Measurements from ENCODE around the gene FAAP20. TPM values are rescaled to one million over a fixed set of nuclear protein-coding genes. Genes with fewer than 3 reads are reported as not detected.

The FAAP20 gene
- total and polyA plus RNA-seq, 2 experiments from 2014 or later = 34.5 to 122 TPM

- WGBS, 2 experiments (ENCODE audit: low coverage in 1 of 2, low lambda C conversion rate in 2 of 2, missing lambda C conversion rate in 2 of 2) = 68 to 70% methylated on average over 19 of the region's 19 CpGs
- Histone ChIP-seq H2AFZ (no peak overlapping the region), H3K79me2 (ENCODE audit: insufficient read depth) (no peaks in the 10 kb centered on the region), H4K20me1 (ENCODE audit: insufficient read depth) (no peaks in the 10 kb centered on the region), H3K4me2 (ENCODE audit: unreplicated experiment) (no peak overlapping the region), H3K36me3 (ENCODE audit: low read depth) (no peaks in the 10 kb centered on the region), H3K9me3 (ENCODE audit: low read depth) (no peaks in the 10 kb centered on the region), H3K4me1 (ENCODE audit: insufficient read depth) (no peaks in the 10 kb centered on the region), H3K4me3 (no peak overlapping the region), H3K9ac (no peak overlapping the region), H3K9me2 (ENCODE audit: insufficient read depth) (no peaks in the 10 kb centered on the region), H3K27ac (no peak overlapping the region), H3K27me3 (replicated peaks; ENCODE audit: insufficient read depth) (no peaks in the 10 kb centered on the region), H3F3A (ENCODE audit: insufficient read depth) (no peaks in the 10 kb centered on the region)
- TF ChIP-seq EZH2phosphoT487 (IDR thresholded peaks at IDR 0.05; ENCODE audit: insufficient read depth, low read depth) = no peak
- TF ChIP-seq EZH2 (IDR thresholded peaks at IDR 0.05; ENCODE audit: insufficient read depth, poor library complexity, severe bottlenecking) = no peak
- DNase-seq = no peak
- in situ Hi-C loops (cut with MboI) = no loop called here
Observed at GRCh38 chr1:2145946-2146835, 48.4 kb downstream of the FAAP20 start.

- H3K9ac ChIP-seq = no peak overlapping the region
- in situ Hi-C loops (cut with MboI) = no loop called here
- WGBS, 2 experiments (ENCODE audit: low coverage in 1 of 2, low lambda C conversion rate in 2 of 2, missing lambda C conversion rate in 2 of 2) = 65 to 66% methylated on average over 15 of the region's 15 CpGs
Observed at GRCh38 chr1:2144501-2145090, 50.0 kb downstream of the FAAP20 start.

GRCh38 chr1:2143814-2144500, 50.6 kb downstream of the FAAP20 start:
- no peak overlapping the region for H3K4me2 ChIP-seq (ENCODE audit: unreplicated experiment)
- no peak overlapping the region for H3K27ac ChIP-seq
- no peaks in the 10 kb centered on the region for H3K79me2 ChIP-seq (ENCODE audit: insufficient read depth)
- peaks cover 3% of the 10 kb centered on the region; the same call in 1 of the 2 replicates for H3K4me1 ChIP-seq (ENCODE audit: insufficient read depth)
- no peaks in the 10 kb centered on the region for H4K20me1 ChIP-seq (ENCODE audit: insufficient read depth)
- TF ChIP-seq EZH2phosphoT487 (IDR thresholded peaks at IDR 0.05; ENCODE audit: insufficient read depth, low read depth) (no peak), EZH2 (IDR thresholded peaks at IDR 0.05; ENCODE audit: insufficient read depth, poor library complexity, severe bottlenecking) (no peak)
- no peaks in the 10 kb centered on the region for H3K9me2 ChIP-seq (ENCODE audit: insufficient read depth)
- no peak overlapping the region for H3K4me3 ChIP-seq
- no peaks in the 10 kb centered on the region for H3F3A ChIP-seq (ENCODE audit: insufficient read depth)
- no peak overlapping the region for H2AFZ ChIP-seq
- DNase-seq = no peak
- H3K9ac ChIP-seq = no peak overlapping the region
- H3K27me3 ChIP-seq (replicated peaks; ENCODE audit: insufficient read depth) = no peaks in the 10 kb centered on the region
- in situ Hi-C loops (cut with MboI) = no loop called here
- WGBS, 2 experiments (ENCODE audit: low coverage in 1 of 2, low lambda C conversion rate in 2 of 2, missing lambda C conversion rate in 2 of 2) = 76 to 88% methylated on average over 24 to 29 of the region's 30 CpGs
- no peaks in the 10 kb centered on the region for H3K36me3 ChIP-seq (ENCODE audit: low read depth)
- no peaks in the 10 kb centered on the region for H3K9me3 ChIP-seq (ENCODE audit: low read depth)

More at GRCh38 chr1:2144501-2145090, 50.0 kb downstream of the FAAP20 start:
- no peak for DNase-seq
- Histone ChIP-seq H4K20me1 (ENCODE audit: insufficient read depth) (no peaks in the 10 kb centered on the region), H3F3A (ENCODE audit: insufficient read depth) (no peaks in the 10 kb centered on the region), H3K36me3 (ENCODE audit: low read depth) (no peaks in the 10 kb centered on the region), H2AFZ (no peak overlapping the region), H3K4me1 (ENCODE audit: insufficient read depth) (peaks cover 3% of the 10 kb centered on the region; the same call in 1 of the 2 replicates), H3K9me2 (ENCODE audit: insufficient read depth) (no peaks in the 10 kb centered on the region), H3K4me3 (no peak overlapping the region), H3K4me2 (ENCODE audit: unreplicated experiment) (no peak overlapping the region), H3K27me3 (replicated peaks; ENCODE audit: insufficient read depth) (no peaks in the 10 kb centered on the region), H3K79me2 (ENCODE audit: insufficient read depth) (no peaks in the 10 kb centered on the region), H3K27ac (no peak overlapping the region), H3K9me3 (ENCODE audit: low read depth) (no peaks in the 10 kb centered on the region)
- TF ChIP-seq EZH2phosphoT487 (IDR thresholded peaks at IDR 0.05; ENCODE audit: insufficient read depth, low read depth) (no peak), EZH2 (IDR thresholded peaks at IDR 0.05; ENCODE audit: insufficient read depth, poor library complexity, severe bottlenecking) (no peak)

- no peaks in the 10 kb centered on the region for H3K9me3 ChIP-seq (ENCODE audit: low read depth)
- H3K9me2 ChIP-seq (ENCODE audit: insufficient read depth) = no peaks in the 10 kb centered on the region
- H3K36me3 ChIP-seq (ENCODE audit: low read depth) = no peaks in the 10 kb centered on the region
- in situ Hi-C loops (cut with MboI) = no loop called here
- no peaks in the 10 kb centered on the region for H3K27me3 ChIP-seq (replicated peaks; ENCODE audit: insufficient read depth)
- H3F3A ChIP-seq (ENCODE audit: insufficient read depth) = no peaks in the 10 kb centered on the region
- H3K4me2 ChIP-seq (ENCODE audit: unreplicated experiment) = no peak overlapping the region
- no peak overlapping the region for H3K27ac ChIP-seq
- no peak for DNase-seq
- no peaks in the 10 kb centered on the region for H4K20me1 ChIP-seq (ENCODE audit: insufficient read depth)
- no peak overlapping the region for H2AFZ ChIP-seq
- H3K9ac ChIP-seq = no peak overlapping the region
- no peaks in the 10 kb centered on the region for H3K79me2 ChIP-seq (ENCODE audit: insufficient read depth)
- no peak for TF ChIP-seq EZH2phosphoT487 (IDR thresholded peaks at IDR 0.05; ENCODE audit: insufficient read depth, low read depth)
- TF ChIP-seq EZH2 (IDR thresholded peaks at IDR 0.05; ENCODE audit: insufficient read depth, poor library complexity, severe bottlenecking) = no peak
- H3K4me3 ChIP-seq = no peak overlapping the region
- WGBS, 2 experiments (ENCODE audit: low coverage in 1 of 2, low lambda C conversion rate in 2 of 2, missing lambda C conversion rate in 2 of 2) = 62 to 63% methylated on average over 4 of the region's 4 CpGs
- peaks cover 5% of the 10 kb centered on the region for H3K4me1 ChIP-seq (ENCODE audit: insufficient read depth)
Observed at GRCh38 chr1:2141025-2141424, 53.5 kb downstream of the FAAP20 start.

Other genes with a start within 250 kb of the FAAP20 start
- gene CFAP74, start 191.0 kb downstream of the FAAP20 start, total RNA-seq (2014; rRNA removed; shearing (Covaris generic)) = not detected in 2 replicates
- gene CFAP74, start 191.0 kb downstream of the FAAP20 start, polyA plus RNA-seq (2016; fragmentation: Nextera tagmentation; extraction: Ambion mirVana) = not detected in 2 replicates
- gene GABRD, start 175.4 kb downstream of the FAAP20 start, total RNA-seq (2014; rRNA removed; shearing (Covaris generic)) = not detected in 2 replicates
- gene GABRD, start 175.4 kb downstream of the FAAP20 start, polyA plus RNA-seq (2016; fragmentation: Nextera tagmentation; extraction: Ambion mirVana) = not detected in 2 replicates
- 0.63 and 1.4 TPM in 2 replicates for gene PRKCZ, start 144.4 kb downstream of the FAAP20 start, total RNA-seq (2014; rRNA removed; shearing (Covaris generic))
- 2.8 and 3.4 TPM in 2 replicates for gene PRKCZ, start 144.4 kb downstream of the FAAP20 start, polyA plus RNA-seq (2016; fragmentation: Nextera tagmentation; extraction: Ambion mirVana)
- 23.1 and 26.8 TPM in 2 replicates for gene SKI, start 33.5 kb upstream of the FAAP20 start, total RNA-seq (2014; rRNA removed; shearing (Covaris generic))
- gene SKI, start 33.5 kb upstream of the FAAP20 start, polyA plus RNA-seq (2016; fragmentation: Nextera tagmentation; extraction: Ambion mirVana) = 3.8 and 4.0 TPM in 2 replicates
- 6.3 and 8.8 TPM in 2 replicates for gene MORN1, start 196.8 kb upstream of the FAAP20 start, total RNA-seq (2014; rRNA removed; shearing (Covaris generic))
- gene MORN1, start 196.8 kb upstream of the FAAP20 start, polyA plus RNA-seq (2016; fragmentation: Nextera tagmentation; extraction: Ambion mirVana) = 5.5 and 7.2 TPM in 2 replicates
- gene RER1, start 197.1 kb upstream of the FAAP20 start, total RNA-seq (2014; rRNA removed; shearing (Covaris generic)) = 69.7 and 135 TPM in 2 replicates
- gene RER1, start 197.1 kb upstream of the FAAP20 start, polyA plus RNA-seq (2016; fragmentation: Nextera tagmentation; extraction: Ambion mirVana) = 328 and 331 TPM in 2 replicates
- 51.3 and 59.1 TPM in 2 replicates for gene PEX10, start 217.8 kb upstream of the FAAP20 start, total RNA-seq (2014; rRNA removed; shearing (Covaris generic))
- gene PEX10, start 217.8 kb upstream of the FAAP20 start, polyA plus RNA-seq (2016; fragmentation: Nextera tagmentation; extraction: Ambion mirVana) = 24.7 and 29.1 TPM in 2 replicates